Measurements from ENCODE around the gene RAD23B. TPM values are rescaled to one million over a fixed set of nuclear protein-coding genes. Genes with fewer than 3 reads are reported as not detected.

Gene RAD23B
- total and polyA plus RNA-seq, 2 of the 13 experiments (the other 11 are each of a cell fraction or from before 2014, with no cell fraction given): 133 to 156 TPM

GRCh38 chr9:107263289-107263688 lies 19.8 kb upstream of the RAD23B start (continued):
- TF ChIP-seq, protein P1, sequence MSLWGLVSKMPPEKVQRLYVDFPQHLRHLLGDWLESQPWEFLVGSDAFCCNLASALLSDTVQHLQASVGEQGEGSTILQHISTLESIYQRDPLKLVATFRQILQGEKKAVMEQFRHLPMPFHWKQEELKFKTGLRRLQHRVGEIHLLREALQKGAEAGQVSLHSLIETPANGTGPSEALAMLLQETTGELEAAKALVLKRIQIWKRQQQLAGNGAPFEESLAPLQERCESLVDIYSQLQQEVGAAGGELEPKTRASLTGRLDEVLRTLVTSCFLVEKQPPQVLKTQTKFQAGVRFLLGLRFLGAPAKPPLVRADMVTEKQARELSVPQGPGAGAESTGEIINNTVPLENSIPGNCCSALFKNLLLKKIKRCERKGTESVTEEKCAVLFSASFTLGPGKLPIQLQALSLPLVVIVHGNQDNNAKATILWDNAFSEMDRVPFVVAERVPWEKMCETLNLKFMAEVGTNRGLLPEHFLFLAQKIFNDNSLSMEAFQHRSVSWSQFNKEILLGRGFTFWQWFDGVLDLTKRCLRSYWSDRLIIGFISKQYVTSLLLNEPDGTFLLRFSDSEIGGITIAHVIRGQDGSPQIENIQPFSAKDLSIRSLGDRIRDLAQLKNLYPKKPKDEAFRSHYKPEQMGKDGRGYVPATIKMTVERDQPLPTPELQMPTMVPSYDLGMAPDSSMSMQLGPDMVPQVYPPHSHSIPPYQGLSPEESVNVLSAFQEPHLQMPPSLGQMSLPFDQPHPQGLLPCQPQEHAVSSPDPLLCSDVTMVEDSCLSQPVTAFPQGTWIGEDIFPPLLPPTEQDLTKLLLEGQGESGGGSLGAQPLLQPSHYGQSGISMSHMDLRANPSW (CRISPR knock-in tag; IDR thresholded peaks at IDR 0.05; ENCODE audit: borderline replicate concordance): no peak
- TF ChIP-seq HOXA9 (CRISPR knock-in tag; IDR thresholded peaks at IDR 0.05; ENCODE audit: borderline replicate concordance) (no peak), ARID2 (CRISPR knock-in tag; IDR thresholded peaks at IDR 0.05; ENCODE audit: borderline replicate concordance) (no peak), TCF12 (IDR thresholded peaks at IDR 0.05) (no peak), TCF12 (CRISPR knock-in tag; IDR thresholded peaks at IDR 0.05) (no peak), FOXK2 (IDR thresholded peaks at IDR 0.05) (no peak), ZNF713 (CRISPR knock-in tag; IDR thresholded peaks at IDR 0.05) (no peak), PRPF4 (IDR thresholded peaks at IDR 0.05; ENCODE audit: low read depth, low read length, poor library complexity, severe bottlenecking) (no peak)

DNA sequence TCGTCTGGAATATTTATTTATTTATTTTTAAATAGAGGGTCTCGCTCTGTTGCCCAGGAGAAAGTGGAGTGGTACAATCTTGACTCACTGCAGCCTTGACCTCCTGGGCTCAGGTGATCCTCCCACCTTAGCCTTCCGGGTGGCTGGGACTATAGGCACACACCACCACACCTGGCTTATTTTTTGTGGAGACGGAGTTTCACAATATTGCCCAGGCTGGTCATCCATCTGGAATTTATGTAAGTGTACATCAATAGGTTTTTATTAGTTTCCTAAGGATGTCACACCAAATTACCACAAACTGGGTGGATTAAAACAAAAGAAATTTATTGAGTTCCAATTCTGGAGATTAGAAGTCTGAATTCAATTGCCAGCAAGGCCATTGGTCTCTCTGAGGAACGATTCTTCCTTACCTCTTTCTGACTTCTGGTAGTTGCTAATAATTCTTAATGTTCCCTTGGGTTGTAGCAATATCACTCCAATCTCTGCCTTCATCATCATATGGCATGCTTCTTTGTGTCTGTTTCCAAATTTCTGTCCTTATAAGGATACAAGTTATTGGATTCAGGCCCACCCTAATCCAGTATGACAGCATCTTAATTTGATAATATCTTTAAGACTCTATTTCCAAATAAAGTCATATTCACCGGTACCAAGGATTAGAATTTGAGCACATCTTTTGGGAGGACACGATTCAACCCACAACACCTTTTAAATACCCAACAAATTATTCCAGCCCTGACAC lies 16.3 kb upstream of the RAD23B start:
- no peak overlapping the region for H2AFZ ChIP-seq (ENCODE audit: low read length)
- in situ Hi-C loops (cut with HindIII; ENCODE audit: extremely low pct_ligation_motif_present, low pct_unique_long_range_greater_than_20kb) (no loop called here), intact Hi-C loops (cut with micrococcal nuclease; ENCODE audit: unreplicated experiment) (no loop called here)
- no peak for FAIRE-seq
- H3K4me2 ChIP-seq (ENCODE audit: low read depth, low read length): no peak overlapping the region
- no peaks in the 10 kb centered on the region for H4K20me1 ChIP-seq (ENCODE audit: insufficient read depth, low read length)
- H3K36me3 ChIP-seq (replicated peaks in 1 of 2; ENCODE audit: control insufficient read depth in 1 of 2, insufficient read depth in 2 of 2, low read length in 2 of 2): no peaks in the 10 kb centered on the region
- no peaks in the 10 kb centered on the region for H3K9me3 ChIP-seq (ENCODE audit: low read length)
- CTCF ChIA-PET (ENCODE audit: low intra/inter-chr PET ratio, low total read pairs): no interaction called here
- no peak overlapping the region for H3K27ac ChIP-seq (ENCODE audit: extremely low read length, insufficient read depth, low read length)
- DNase-seq (ENCODE audit: low spot score): no peak
- no peak overlapping the region for H3K9ac ChIP-seq (ENCODE audit: insufficient read depth, low read depth, low read length)
- H3K27me3 ChIP-seq (ENCODE audit: control insufficient read depth in 1 of 2, insufficient read depth in 2 of 2, low read length in 2 of 2): no peaks in the 10 kb centered on the region
- POLR2A ChIA-PET: no interaction called here
- WGBS (ENCODE audit: low lambda C conversion rate): 82% methylated on average over 7 of the region's 7 CpGs
- H3K79me2 ChIP-seq (ENCODE audit: insufficient read depth, low read length): no peaks in the 10 kb centered on the region
- no peak for ATAC-seq
- H3K4me1 ChIP-seq (ENCODE audit: insufficient read depth, low read length): peaks cover 26% of the 10 kb centered on the region
- no TSS peak for BruUV-seq (replicated peaks)
- H3K4me3 ChIP-seq (replicated peaks in 1 of 3; ENCODE audit: insufficient read depth in 1 of 3, low read depth in 2 of 3, low read length in 3 of 3): no peak overlapping the region
- TF ChIP-seq, protein P2, sequence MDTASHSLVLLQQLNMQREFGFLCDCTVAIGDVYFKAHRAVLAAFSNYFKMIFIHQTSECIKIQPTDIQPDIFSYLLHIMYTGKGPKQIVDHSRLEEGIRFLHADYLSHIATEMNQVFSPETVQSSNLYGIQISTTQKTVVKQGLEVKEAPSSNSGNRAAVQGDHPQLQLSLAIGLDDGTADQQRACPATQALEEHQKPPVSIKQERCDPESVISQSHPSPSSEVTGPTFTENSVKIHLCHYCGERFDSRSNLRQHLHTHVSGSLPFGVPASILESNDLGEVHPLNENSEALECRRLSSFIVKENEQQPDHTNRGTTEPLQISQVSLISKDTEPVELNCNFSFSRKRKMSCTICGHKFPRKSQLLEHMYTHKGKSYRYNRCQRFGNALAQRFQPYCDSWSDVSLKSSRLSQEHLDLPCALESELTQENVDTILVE (CRISPR knock-in tag; IDR thresholded peaks at IDR 0.05): no peak
- TF ChIP-seq BRD4 (CRISPR knock-in tag; IDR thresholded peaks at IDR 0.05) (no peak), ZNF331 (CRISPR knock-in tag; IDR thresholded peaks at IDR 0.05) (no peak), HMGA1 (CRISPR knock-in tag; conservative IDR thresholded peaks at IDR 0.05) (no peak), RFX5 (IDR thresholded peaks at IDR 0.05; ENCODE audit: low read depth, low read length) (no peak), SP2 (CRISPR knock-in tag; IDR thresholded peaks at IDR 0.05) (no peak), BORCS8-MEF2B (CRISPR knock-in tag; IDR thresholded peaks at IDR 0.05) (no peak), RFXAP (CRISPR knock-in tag; IDR thresholded peaks at IDR 0.05; ENCODE audit: borderline replicate concordance) (no peak), SRSF1 (optimal IDR thresholded peaks at IDR 0.05; ENCODE audit: low read depth, low read length) (no peak), ZFY (CRISPR knock-in tag; IDR thresholded peaks at IDR 0.05) (no peak)
- TF ChIP-seq, protein P3, sequence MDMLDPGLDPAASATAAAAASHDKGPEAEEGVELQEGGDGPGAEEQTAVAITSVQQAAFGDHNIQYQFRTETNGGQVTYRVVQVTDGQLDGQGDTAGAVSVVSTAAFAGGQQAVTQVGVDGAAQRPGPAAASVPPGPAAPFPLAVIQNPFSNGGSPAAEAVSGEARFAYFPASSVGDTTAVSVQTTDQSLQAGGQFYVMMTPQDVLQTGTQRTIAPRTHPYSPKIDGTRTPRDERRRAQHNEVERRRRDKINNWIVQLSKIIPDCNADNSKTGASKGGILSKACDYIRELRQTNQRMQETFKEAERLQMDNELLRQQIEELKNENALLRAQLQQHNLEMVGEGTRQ (IDR thresholded peaks at IDR 0.05; ENCODE audit: low read depth, low read length): no peak
- TF ChIP-seq, protein P3 (CRISPR knock-in tag; IDR thresholded peaks at IDR 0.05; ENCODE audit: borderline replicate concordance): no peak

All from HepG2 (cell line).